ENCODE results near the gene PHLDB3. TPM values are rescaled to one million over a fixed set of nuclear protein-coding genes. Genes with fewer than 3 reads are reported as not detected.

The PHLDB3 gene
- total and polyA plus RNA-seq, 2 donors (not counting 3 experiments of a cell fraction or from before 2014, with no cell fraction given) = 5.5 to 12.0 TPM

DNA sequence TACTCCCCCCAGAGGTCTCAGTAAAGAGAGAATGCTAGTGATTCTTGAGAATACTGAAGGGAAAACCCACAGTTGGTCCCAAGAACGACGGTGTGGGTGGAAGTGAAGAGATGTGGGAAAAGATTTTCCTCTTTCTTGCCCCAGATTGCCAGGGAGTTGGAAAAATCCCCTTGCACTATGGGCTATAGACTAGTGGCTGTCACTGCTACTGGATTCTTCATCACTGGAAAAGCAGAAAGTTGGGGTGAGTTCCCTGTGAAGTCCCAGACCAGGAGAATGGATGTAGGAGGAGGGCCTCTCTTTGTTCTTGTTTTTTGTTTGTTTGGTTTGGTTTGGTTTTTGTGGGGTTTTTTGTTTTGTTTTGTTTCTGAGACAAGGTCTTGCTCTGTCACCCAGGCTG lies 50.5 kb downstream of the PHLDB3 start:
- BruUV-seq (replicated peaks) = no TSS peak
- Histone ChIP-seq H3K4me1 (ENCODE audit: control insufficient read depth, extremely low read depth, insufficient read depth, low read length) (no peaks in the 10 kb centered on the region), H3K27me3 (ENCODE audit: control insufficient read depth in 2 of 2, insufficient read depth in 2 of 2, low read length in 2 of 2) (no peaks in the 10 kb centered on the region), H3K36me3 (ENCODE audit: control insufficient read depth in 2 of 2, extremely low read depth in 1 of 2, insufficient read depth in 2 of 2, low read length in 2 of 2) (no peaks in the 10 kb centered on the region), H3K27ac (ENCODE audit: insufficient read depth, low read depth, low read length) (no peak overlapping the region), H3K9me3 (replicated peaks; ENCODE audit: control insufficient read depth, insufficient read depth, low read length) (no peaks in the 10 kb centered on the region), H4K20me1 (replicated peaks; ENCODE audit: control insufficient read depth, extremely low read depth, insufficient read depth, low read length) (no peaks in the 10 kb centered on the region), H3K9ac (replicated peaks; ENCODE audit: extremely low read depth, insufficient read depth, low read length) (no peak overlapping the region), H3K79me2 (ENCODE audit: control insufficient read depth, insufficient read depth, low read length) (no peaks in the 10 kb centered on the region), H3K4me3 (replicated peaks in 1 of 3; ENCODE audit: insufficient read depth in 1 of 3, low read depth in 1 of 3, low read length in 3 of 3) (no peak overlapping the region), H2AFZ (ENCODE audit: low read depth, low read length) (no peak overlapping the region), H3K9me1 (replicated peaks; ENCODE audit: control insufficient read depth, extremely low read depth, insufficient read depth, low read length) (no peaks in the 10 kb centered on the region), H3K4me2 (ENCODE audit: insufficient read depth, low read length) (no peak overlapping the region)
- TF ChIP-seq MYC (IDR thresholded peaks at IDR 0.05; ENCODE audit: low read depth, low read length) = no peak
- TF ChIP-seq FOS (IDR thresholded peaks at IDR 0.05; ENCODE audit: borderline replicate concordance, insufficient read depth, low read length) = no peak
- no peak for TF ChIP-seq POLR2AphosphoS5 (IDR thresholded peaks at IDR 0.05; ENCODE audit: insufficient read depth, low read depth, low read length)
- TF ChIP-seq, protein P1, sequence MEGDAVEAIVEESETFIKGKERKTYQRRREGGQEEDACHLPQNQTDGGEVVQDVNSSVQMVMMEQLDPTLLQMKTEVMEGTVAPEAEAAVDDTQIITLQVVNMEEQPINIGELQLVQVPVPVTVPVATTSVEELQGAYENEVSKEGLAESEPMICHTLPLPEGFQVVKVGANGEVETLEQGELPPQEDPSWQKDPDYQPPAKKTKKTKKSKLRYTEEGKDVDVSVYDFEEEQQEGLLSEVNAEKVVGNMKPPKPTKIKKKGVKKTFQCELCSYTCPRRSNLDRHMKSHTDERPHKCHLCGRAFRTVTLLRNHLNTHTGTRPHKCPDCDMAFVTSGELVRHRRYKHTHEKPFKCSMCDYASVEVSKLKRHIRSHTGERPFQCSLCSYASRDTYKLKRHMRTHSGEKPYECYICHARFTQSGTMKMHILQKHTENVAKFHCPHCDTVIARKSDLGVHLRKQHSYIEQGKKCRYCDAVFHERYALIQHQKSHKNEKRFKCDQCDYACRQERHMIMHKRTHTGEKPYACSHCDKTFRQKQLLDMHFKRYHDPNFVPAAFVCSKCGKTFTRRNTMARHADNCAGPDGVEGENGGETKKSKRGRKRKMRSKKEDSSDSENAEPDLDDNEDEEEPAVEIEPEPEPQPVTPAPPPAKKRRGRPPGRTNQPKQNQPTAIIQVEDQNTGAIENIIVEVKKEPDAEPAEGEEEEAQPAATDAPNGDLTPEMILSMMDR (IDR thresholded peaks at IDR 0.05; ENCODE audit: extremely low read depth in 1 of 2, insufficient read depth in 1 of 2, low read depth in 1 of 2, low read length in 2 of 2) = no peak
- TF ChIP-seq GATA2 (IDR thresholded peaks at IDR 0.05; ENCODE audit: insufficient read depth, insufficient read length, low read depth, low read length) = no peak
- TF ChIP-seq, protein P2, sequence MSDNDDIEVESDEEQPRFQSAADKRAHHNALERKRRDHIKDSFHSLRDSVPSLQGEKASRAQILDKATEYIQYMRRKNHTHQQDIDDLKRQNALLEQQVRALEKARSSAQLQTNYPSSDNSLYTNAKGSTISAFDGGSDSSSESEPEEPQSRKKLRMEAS (IDR thresholded peaks at IDR 0.05; ENCODE audit: insufficient read depth, insufficient read length) = no peak
- no peak for TF ChIP-seq EZH2 (IDR thresholded peaks at IDR 0.05; ENCODE audit: borderline replicate concordance, low read depth, low read length, severe bottlenecking)
- no peak for DNase-seq (ENCODE audit: low read depth, low spot score)
- intact Hi-C loops (cut with micrococcal nuclease) (no loop called here), dilution Hi-C loops (cut with MboI; ENCODE audit: extremely low pct_ligation_motif_present, low sequenced_read_pairs) (no loop called here)
- POLR2A ChIA-PET = no interaction called here
- CTCF ChIA-PET = no interaction called here
- FAIRE-seq = no peak
